WTC11 (cell line): ENCODE results near the gene ZFPL1. TPM values are rescaled to one million over a fixed set of nuclear protein-coding genes. Genes with fewer than 3 reads are reported as not detected.

Experiments
- AFF4 ChIP-seq: sonication (generic); formaldehyde crosslinking; IDR thresholded peaks from 2 replicates; pipeline ENCODE4 v1.8.1; 2023; ENCODE audit warnings: mild to moderate bottlenecking, missing genetic modification reagents, borderline replicate concordance
- ATF3 ChIP-seq: sonication (generic); formaldehyde crosslinking; conservative IDR thresholded peaks from 2 replicates; pipeline ENCODE4 v1.8.1; 2022; ENCODE audit warnings: mild to moderate bottlenecking, missing genetic modification reagents
- ATF6 ChIP-seq: sonication (generic); formaldehyde crosslinking; IDR thresholded peaks from 2 replicates; pipeline ENCODE4 v1.8.1; 2023; ENCODE audit warnings: mild to moderate bottlenecking, missing genetic modification reagents
- E2F1 ChIP-seq: sonication (generic); formaldehyde crosslinking; IDR thresholded peaks from 2 replicates; pipeline ENCODE4 v1.8.0; 2022; ENCODE audit warnings: mild to moderate bottlenecking, missing genetic modification reagents
- EMX1 ChIP-seq: fragments of 250-450 bp; sonication (Bioruptor Pico); IDR thresholded peaks from 2 replicates; pipeline ENCODE4 v1.8.0; 2021; ENCODE audit warnings: mild to moderate bottlenecking
- ETV6 ChIP-seq: sonication (generic); formaldehyde crosslinking; IDR thresholded peaks from 2 replicates; pipeline ENCODE4 v1.8.1; 2022; ENCODE audit warnings: mild to moderate bottlenecking, missing genetic modification reagents
- FOXP4 ChIP-seq: sonication (generic); formaldehyde crosslinking; IDR thresholded peaks from 2 replicates; pipeline ENCODE4 v1.8.0; 2022; ENCODE audit warnings: mild to moderate bottlenecking, missing genetic modification reagents
- GABPB1 ChIP-seq: sonication (generic); formaldehyde crosslinking; IDR thresholded peaks from 2 replicates; pipeline ENCODE4 v1.8.1; 2023; ENCODE audit warnings: mild to moderate bottlenecking, missing genetic modification reagents
- NR2C2 ChIP-seq: sonication (generic); formaldehyde crosslinking; IDR thresholded peaks from 2 replicates; pipeline ENCODE4 v1.8.0; 2022; ENCODE audit warnings: mild to moderate bottlenecking, missing genetic modification reagents
- PRDM15 ChIP-seq: sonication (generic); formaldehyde crosslinking; IDR thresholded peaks from 2 replicates; pipeline ENCODE4 v1.8.0; 2022; ENCODE audit warnings: missing genetic modification reagents
- SMAD3 ChIP-seq: sonication (generic); formaldehyde crosslinking; IDR thresholded peaks from 2 replicates; pipeline ENCODE4 v1.8.0; 2022; ENCODE audit warnings: missing genetic modification reagents, mild to moderate bottlenecking, borderline replicate concordance
- STAT6 ChIP-seq: sonication (generic); formaldehyde crosslinking; conservative IDR thresholded peaks from 2 replicates; pipeline ENCODE4 v1.8.1; 2023; ENCODE audit warnings: mild to moderate bottlenecking, low read depth, missing genetic modification reagents, moderate library complexity
- TEAD1 ChIP-seq: sonication (generic); formaldehyde crosslinking; IDR thresholded peaks from 2 replicates; pipeline ENCODE4 v1.8.0; 2022; ENCODE audit warnings: mild to moderate bottlenecking, missing genetic modification reagents
- TP53 ChIP-seq: sonication (generic); formaldehyde crosslinking; IDR thresholded peaks from 2 replicates; pipeline ENCODE4 v1.8.1; 2023; ENCODE audit warnings: mild to moderate bottlenecking, missing genetic modification reagents
- ZBTB21 ChIP-seq: sonication (generic); formaldehyde crosslinking; IDR thresholded peaks from 2 replicates; pipeline ENCODE4 v1.8.1; 2023; ENCODE audit warnings: mild to moderate bottlenecking, missing genetic modification reagents, borderline replicate concordance
- ZNF138 ChIP-seq: sonication (generic); formaldehyde crosslinking; conservative IDR thresholded peaks from 2 replicates; pipeline ENCODE4 v1.8.1; 2022; ENCODE audit warnings: mild to moderate bottlenecking, moderate library complexity, missing genetic modification reagents
- ZNF219 ChIP-seq: sonication (generic); formaldehyde crosslinking; IDR thresholded peaks from 2 replicates; pipeline ENCODE4 v1.8.0; 2023; ENCODE audit warnings: missing genetic modification reagents, mild to moderate bottlenecking, borderline replicate concordance
- ZNF396 ChIP-seq: fragments of 250-450 bp; sonication (Bioruptor Pico); IDR thresholded peaks from 2 replicates; pipeline ENCODE4 v1.8.0; 2021; ENCODE audit warnings: mild to moderate bottlenecking, moderate library complexity, borderline replicate concordance
- ZNF425 ChIP-seq: fragments of 250-450 bp; sonication (Bioruptor Pico); conservative IDR thresholded peaks from 2 replicates; pipeline ENCODE4 v1.9.0; 2021; ENCODE audit warnings: mild to moderate bottlenecking
- ZNF671 ChIP-seq: fragments of 250-450 bp; sonication (Bioruptor Pico); IDR thresholded peaks from 2 replicates; pipeline ENCODE4 v1.8.0; 2021; ENCODE audit warnings: mild to moderate bottlenecking
- total RNA-seq: library from RNA; stranded (reverse); gene quantifications from 3 replicates; pipeline ENCODE4 v1.2.3, GENCODE V29; 2021

The ZFPL1 gene
- total RNA-seq, 1 experiment from 2014 or later, result 33.8 TPM

GRCh38 chr11:65083834-65084597, at the start of gene ZFPL1, which contains the start of gene CDCA5 (continued):
- TF ChIP-seq PRDM15 (CRISPR knock-in tag) (no peak), TP53 (no peak), EMX1 (CRISPR knock-in tag) (no peak), ETV6 (CRISPR knock-in tag) (peak; percentile 80), TEAD1 (CRISPR knock-in tag) (peak; percentile 89), ZNF425 (no peak), SMAD3 (CRISPR knock-in tag) (no peak), E2F1 (CRISPR knock-in tag) (no peak), NR2C2 (CRISPR knock-in tag) (no peak), ZNF396 (CRISPR knock-in tag) (no peak), ATF3 (no peak), ZNF219 (CRISPR knock-in tag) (peak; percentile 56; the same call in 1 of the 2 replicates), FOXP4 (CRISPR knock-in tag) (0 out of 2 replicates have a peak, but pooled peaks have one; percentile 11), GABPB1 (CRISPR knock-in tag) (peak; percentile 80), STAT6 (CRISPR knock-in tag) (no peak), ATF6 (CRISPR knock-in tag) (no peak), ZBTB21 (no peak), ZNF671 (no peak), AFF4 (no peak), ZNF138 (CRISPR knock-in tag) (no peak)
